ENCODE measurements around the gene SYDE1.

The SYDE1 gene

GRCh38 chr19:15118248-15118647 is 11.0 kb downstream of the SYDE1 start:
- Histone ChIP-seq H3K36me3 (ENCODE audit: low read length) (0 out of 2 replicates have a peak, but pooled peaks cover 6% of the 10 kb centered on the region), H4K20me1 (ENCODE audit: low read depth, low read length) (no peaks in the 10 kb centered on the region), H3K4me3 (ENCODE audit: insufficient read depth, low read length, poor library complexity, severe bottlenecking) (no peak overlapping the region), H3K9me3 (ENCODE audit: insufficient read depth, low read length) (no peaks in the 10 kb centered on the region), H2AFZ (ENCODE audit: low read depth, low read length, severe bottlenecking) (no peak overlapping the region), H3K27me3 (ENCODE audit: low read length) (no peaks in the 10 kb centered on the region), H3K4me2 (ENCODE audit: low read depth, low read length, poor library complexity, severe bottlenecking) (no peak overlapping the region), H3F3A (ENCODE audit: insufficient read depth) (no peaks in the 10 kb centered on the region), H3K9me2 (replicated peaks; ENCODE audit: insufficient read depth, low read length) (no peaks in the 10 kb centered on the region), H3K9ac (ENCODE audit: low read length) (no peak overlapping the region), H3K27ac (ENCODE audit: low read depth, low read length) (no peak overlapping the region), H3K79me2 (ENCODE audit: insufficient read depth, low read length) (no peaks in the 10 kb centered on the region)
- TF ChIP-seq EZH2phosphoT487 (conservative IDR thresholded peaks at IDR 0.05; ENCODE audit: low read length): no peak
- no peak for TF ChIP-seq CTCF (IDR thresholded peaks at IDR 0.05; ENCODE audit: insufficient read depth, low read length, poor library complexity, severe bottlenecking)

DNA sequence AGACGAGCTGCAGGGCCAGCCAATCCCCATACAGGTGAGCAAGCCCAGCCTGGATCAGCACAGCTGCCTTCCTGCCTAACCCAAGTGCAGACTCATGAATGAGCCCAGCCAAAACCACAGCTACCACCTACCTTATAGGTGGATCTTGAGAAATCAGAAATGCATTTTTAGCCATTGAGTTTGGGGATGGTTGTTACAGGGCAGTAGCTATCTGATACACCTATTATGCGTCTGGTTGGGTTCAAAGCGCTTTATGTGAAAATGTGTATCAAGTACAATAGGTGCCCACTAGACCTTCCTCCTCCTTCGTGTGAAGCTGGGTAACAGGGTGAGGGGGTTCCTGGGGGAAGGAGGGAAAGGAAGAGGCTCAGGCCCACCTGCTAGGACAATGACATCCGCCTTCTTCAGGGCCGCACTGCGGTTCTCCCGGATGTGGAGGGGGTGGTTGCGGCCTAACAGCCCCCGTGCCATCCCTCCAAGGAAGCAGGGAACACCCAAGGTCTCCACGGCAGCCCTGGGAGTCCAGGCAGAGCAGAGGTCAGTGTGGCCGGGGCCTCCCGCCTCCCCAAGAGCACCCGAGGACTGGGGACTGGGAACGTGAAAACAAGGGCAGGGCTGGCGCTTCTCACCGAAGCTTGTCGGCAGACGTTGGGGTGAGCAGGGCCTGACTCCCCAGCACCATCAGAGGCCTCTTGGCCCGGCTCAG is 11.7 kb downstream of the SYDE1 start:
- Histone ChIP-seq H4K20me1 (ENCODE audit: low read depth, low read length) (no peaks in the 10 kb centered on the region), H3F3A (ENCODE audit: insufficient read depth) (no peaks in the 10 kb centered on the region), H3K79me2 (ENCODE audit: insufficient read depth, low read length) (peaks cover 2% of the 10 kb centered on the region), H2AFZ (ENCODE audit: low read depth, low read length, severe bottlenecking) (no peak overlapping the region), H3K4me2 (ENCODE audit: low read depth, low read length, poor library complexity, severe bottlenecking) (no peak overlapping the region), H3K9me3 (ENCODE audit: insufficient read depth, low read length) (no peaks in the 10 kb centered on the region), H3K9ac (ENCODE audit: low read length) (no peak overlapping the region), H3K36me3 (ENCODE audit: low read length) (0 out of 2 replicates have a peak, but pooled peaks cover 6% of the 10 kb centered on the region), H3K9me2 (replicated peaks; ENCODE audit: insufficient read depth, low read length) (no peaks in the 10 kb centered on the region), H3K27me3 (ENCODE audit: low read length) (no peaks in the 10 kb centered on the region), H3K27ac (ENCODE audit: low read depth, low read length) (no peak overlapping the region), H3K4me3 (ENCODE audit: insufficient read depth, low read length, poor library complexity, severe bottlenecking) (no peak overlapping the region)
- TF ChIP-seq CTCF (IDR thresholded peaks at IDR 0.05; ENCODE audit: insufficient read depth, low read length, poor library complexity, severe bottlenecking): no peak
- TF ChIP-seq EZH2phosphoT487 (conservative IDR thresholded peaks at IDR 0.05; ENCODE audit: low read length): no peak

DNA sequence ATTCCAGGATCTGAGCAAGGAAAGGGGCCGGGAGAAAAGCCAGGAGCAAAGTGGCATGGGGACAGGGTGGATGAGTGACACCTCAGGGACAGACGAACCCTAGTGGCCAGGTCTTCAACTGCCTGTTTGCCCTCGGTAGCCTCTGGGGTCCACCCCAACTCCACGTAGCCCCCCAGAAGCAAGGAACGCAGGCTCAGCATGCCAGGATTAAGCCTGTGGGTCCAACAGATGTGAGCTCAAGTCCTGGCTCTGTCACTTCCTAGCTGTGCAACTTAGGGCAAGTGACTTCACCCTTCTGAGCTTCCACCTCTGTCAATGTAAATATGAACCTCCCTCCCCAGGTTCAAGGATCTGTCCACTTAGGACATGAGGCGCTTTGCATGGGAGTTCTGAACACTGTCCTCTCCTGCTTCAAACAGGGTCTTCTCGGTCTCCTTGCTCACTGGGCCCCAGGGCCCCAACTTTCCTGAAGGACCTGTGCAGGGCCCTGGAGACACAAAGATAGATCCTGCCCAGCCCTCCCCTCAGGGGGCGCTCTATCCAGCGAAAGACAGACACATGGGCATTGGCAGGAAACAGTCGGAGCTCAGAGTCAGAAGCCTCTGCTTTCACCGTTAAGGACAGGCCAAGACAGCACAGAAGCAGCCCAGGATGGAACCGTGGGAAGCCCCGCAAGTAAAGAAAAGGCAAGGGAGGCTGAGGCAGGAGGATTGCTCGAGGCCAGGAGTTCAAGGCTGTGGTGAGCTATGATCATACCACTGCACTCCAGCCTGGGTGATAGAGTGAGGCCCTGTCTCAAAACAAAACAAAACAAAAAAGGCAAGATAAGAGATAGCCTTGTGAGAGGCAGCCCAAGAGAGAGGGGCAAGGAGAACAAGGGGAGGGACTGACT is 13.2 kb downstream of the SYDE1 start:
- H3K36me3 ChIP-seq (ENCODE audit: low read length): 0 out of 2 replicates have a peak, but pooled peaks cover 6% of the 10 kb centered on the region
- no peaks in the 10 kb centered on the region for H4K20me1 ChIP-seq (ENCODE audit: low read depth, low read length)
- no peak overlapping the region for H3K9ac ChIP-seq (ENCODE audit: low read length)
- no peaks in the 10 kb centered on the region for H3F3A ChIP-seq (ENCODE audit: insufficient read depth)
- TF ChIP-seq CTCF (IDR thresholded peaks at IDR 0.05; ENCODE audit: insufficient read depth, low read length, poor library complexity, severe bottlenecking) (no peak), EZH2phosphoT487 (conservative IDR thresholded peaks at IDR 0.05; ENCODE audit: low read length) (no peak)
- no peaks in the 10 kb centered on the region for H3K9me2 ChIP-seq (replicated peaks; ENCODE audit: insufficient read depth, low read length)
- no peak overlapping the region for H3K4me3 ChIP-seq (ENCODE audit: insufficient read depth, low read length, poor library complexity, severe bottlenecking)
- peaks cover 11% of the 10 kb centered on the region for H3K79me2 ChIP-seq (ENCODE audit: insufficient read depth, low read length)
- H3K27me3 ChIP-seq (ENCODE audit: low read length): no peaks in the 10 kb centered on the region
- no peaks in the 10 kb centered on the region for H3K9me3 ChIP-seq (ENCODE audit: insufficient read depth, low read length)
- no peak overlapping the region for H3K27ac ChIP-seq (ENCODE audit: low read depth, low read length)
- H2AFZ ChIP-seq (ENCODE audit: low read depth, low read length, severe bottlenecking): no peak overlapping the region
- H3K4me2 ChIP-seq (ENCODE audit: low read depth, low read length, poor library complexity, severe bottlenecking): no peak overlapping the region
